Activated effector memory CD4-positive, alpha-beta T cell treated with anti-CD3 and anti-CD28 coated beads, Interleukin-2, amount 50 U/mL, for 16 hours (primary cell): ENCODE results near the gene SEPTIN11.

ENCODE experiments used
- DNase-seq: peaks from one replicate; pipeline ENCODE4 v3.0.0-alpha.2; 2020

Gene SEPTIN11

DNA sequence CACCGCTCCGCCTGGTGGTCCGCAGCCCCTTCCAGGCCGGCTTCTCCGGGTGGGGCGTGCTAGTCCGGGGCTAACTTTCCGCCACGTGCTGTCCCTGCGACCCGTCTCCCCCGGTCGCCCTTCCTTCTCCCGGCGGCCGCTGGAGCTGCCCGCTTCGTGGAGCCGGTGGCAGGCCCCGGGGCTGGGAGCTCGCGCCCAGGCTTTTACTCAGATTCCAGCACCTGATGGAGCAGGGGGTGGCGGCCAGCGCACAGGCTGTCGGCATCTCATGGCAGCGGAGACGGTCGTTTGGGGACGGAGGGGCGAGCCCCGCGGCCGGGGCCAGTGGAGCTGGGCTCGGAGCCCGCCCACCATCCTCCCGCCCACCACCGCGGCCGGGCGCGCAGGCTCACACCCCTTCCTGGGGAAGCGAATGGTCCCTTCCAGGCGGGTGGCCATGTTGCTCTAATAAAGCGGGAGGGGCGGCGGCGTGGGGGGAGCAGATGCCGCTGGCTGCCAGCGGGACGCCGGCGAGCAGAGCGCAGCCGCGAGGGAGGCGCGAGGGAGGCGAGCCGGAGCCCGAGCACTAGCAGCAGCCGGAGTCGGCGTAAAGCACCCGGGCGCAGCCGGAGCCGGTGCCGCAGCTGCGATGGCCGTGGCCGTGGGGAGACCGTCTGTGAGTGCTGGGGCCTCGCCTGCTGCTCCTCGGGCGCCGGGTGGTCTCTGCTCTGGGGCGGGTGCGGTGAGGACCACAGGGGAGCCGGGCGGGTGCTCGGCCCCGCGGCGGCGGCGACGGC, at the start of gene SEPTIN11:
Gene SEPTIN11 (plus strand): TSS at position 477 of the 776 bp plus-strand sequence. CDS start 152 bp downstream, at position 629.
- DNase-seq = peak; percentile 94

- DNase-seq = no peak
These were observed 47.2 kb upstream of the SEPTIN11 start for GRCh38 chr4:76902233-76902890.

DNA sequence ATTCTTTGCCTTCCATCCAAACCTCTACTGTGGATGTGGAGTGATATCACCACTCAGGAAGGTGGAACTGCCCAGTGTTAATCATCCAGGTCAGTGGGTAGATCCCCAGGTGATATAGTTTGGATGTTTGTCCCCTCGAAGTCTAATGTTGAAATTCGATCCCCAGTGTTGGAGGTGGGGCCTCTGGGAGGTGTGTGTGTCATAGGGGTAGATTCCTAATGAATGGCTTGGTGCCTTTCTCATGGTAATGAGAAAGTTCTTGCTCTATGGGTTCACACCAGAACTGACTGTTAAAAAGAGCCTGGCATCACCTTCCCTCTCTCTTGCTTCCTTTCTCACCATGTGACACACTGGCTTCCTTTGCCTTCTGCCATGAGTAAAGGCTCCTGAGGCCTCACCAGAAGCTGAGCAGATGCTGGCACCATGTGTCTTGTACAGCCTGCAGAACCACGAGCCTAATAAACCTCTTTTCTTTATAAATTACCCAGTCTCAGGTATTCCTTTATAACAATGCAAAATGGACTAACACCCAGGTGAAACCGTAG, 44.8 kb upstream of the SEPTIN11 start:
- DNase-seq = no peak

GRCh38 chr4:76905521-76905920, 44.0 kb upstream of the SEPTIN11 start:
- DNase-seq = no peak

DNA sequence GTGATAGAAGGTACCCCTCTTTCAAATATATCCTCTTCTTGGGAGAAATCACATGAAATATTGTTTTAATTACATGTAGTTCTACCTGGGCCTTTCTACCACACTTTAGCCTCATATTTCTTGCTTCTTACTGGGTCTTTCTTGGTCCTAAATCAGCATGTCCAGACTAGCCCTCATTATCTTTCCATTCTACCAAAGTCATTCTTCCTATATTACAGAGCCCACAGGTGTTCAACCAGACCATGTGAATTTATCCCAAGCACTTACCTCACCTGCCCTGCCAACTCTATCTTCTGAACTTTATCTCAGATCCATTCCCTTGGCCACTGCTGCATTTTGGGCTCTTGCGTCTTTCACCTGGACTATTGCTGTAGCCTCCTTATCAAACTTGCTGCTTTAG, 39.8 kb upstream of the SEPTIN11 start:
- DNase-seq = no peak

GRCh38 chr4:76920715-76921114, 28.8 kb upstream of the SEPTIN11 start:
- no peak for DNase-seq

GRCh38 chr4:76923619-76924357, 25.8 kb upstream of the SEPTIN11 start:
- no peak for DNase-seq

- no peak for DNase-seq
These were observed 22.7 kb upstream of the SEPTIN11 start for GRCh38 chr4:76926841-76927240.

DNA sequence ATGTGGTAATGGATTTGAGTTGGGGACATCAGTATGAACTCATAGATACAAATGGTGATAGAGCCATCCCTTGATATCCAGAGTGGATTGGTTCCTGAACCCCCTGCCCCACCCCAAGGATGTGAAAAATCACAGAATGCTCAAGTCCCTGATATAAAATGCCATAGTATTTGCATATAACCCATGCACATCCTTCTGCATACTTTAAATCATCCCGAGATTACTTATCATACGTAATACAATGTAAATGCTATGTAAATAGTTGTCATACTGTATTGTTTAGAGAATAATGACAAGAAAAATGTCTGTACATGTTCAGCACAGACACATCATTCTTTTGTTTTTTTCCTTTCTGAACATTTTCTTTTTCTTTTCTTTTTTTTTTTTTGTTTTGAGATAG, 18.9 kb upstream of the SEPTIN11 start:
- DNase-seq = no peak

DNA sequence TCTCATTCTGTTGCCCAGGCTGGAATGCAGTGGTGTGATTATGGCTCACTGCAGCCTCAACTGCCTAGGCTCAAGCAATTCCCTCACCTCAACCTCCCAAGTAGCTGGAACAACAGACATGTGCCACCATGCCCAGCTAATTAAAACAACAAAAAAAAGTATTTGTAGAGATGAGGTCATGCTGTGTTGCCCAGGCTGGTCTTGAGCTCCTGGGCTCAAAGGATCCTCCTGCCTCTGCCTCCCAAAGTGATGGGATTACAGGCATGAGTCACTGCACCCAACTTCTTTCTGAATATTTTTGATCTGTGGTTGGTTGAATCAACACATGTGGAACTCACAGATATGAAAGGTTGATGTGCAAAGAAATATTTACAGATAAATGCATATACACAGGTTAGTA, 18.5 kb upstream of the SEPTIN11 start:
- no peak for DNase-seq

DNA sequence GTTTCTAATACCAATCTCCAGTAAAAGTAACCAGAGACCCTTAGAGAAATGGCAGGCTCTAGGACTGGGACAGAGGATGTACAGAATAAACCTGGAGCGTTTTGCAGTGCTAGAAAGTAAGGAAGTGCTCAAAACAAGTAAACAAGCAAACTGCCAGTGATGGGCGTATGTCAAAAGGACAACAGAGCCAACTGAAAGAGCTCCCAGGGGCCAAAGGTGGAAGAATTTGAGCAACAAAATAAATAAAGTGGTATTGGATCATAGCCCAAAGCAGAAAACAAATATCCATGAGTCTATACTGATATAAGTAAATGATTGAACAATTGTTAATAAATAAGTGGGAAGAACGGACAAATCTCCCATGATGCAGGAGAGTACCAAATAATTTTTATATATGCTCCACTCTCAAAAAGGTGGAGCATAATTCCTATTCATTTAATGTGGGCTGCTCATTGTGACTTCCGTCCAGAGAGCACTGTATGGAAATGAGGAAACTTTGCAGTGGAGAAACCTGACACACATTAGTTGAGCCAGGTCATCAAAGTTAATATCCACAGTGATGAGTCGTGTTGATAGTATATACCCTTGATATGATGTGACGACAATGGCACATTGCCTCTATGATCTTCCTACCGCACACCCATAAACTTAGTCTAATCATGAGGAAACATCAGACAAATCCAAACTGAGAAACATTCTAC, 17.8 kb upstream of the SEPTIN11 start:
- DNase-seq = no peak

GRCh38 chr4:76939184-76939583, 10.4 kb upstream of the SEPTIN11 start:
- no peak for DNase-seq

- DNase-seq = no peak
These were observed 6.4 kb upstream of the SEPTIN11 start for GRCh38 chr4:76943129-76943620.

GRCh38 chr4:76943790-76944189, 5.8 kb upstream of the SEPTIN11 start:
- DNase-seq = no peak

GRCh38 chr4:76947369-76947768, 2.2 kb upstream of the SEPTIN11 start:
- DNase-seq = no peak

DNA sequence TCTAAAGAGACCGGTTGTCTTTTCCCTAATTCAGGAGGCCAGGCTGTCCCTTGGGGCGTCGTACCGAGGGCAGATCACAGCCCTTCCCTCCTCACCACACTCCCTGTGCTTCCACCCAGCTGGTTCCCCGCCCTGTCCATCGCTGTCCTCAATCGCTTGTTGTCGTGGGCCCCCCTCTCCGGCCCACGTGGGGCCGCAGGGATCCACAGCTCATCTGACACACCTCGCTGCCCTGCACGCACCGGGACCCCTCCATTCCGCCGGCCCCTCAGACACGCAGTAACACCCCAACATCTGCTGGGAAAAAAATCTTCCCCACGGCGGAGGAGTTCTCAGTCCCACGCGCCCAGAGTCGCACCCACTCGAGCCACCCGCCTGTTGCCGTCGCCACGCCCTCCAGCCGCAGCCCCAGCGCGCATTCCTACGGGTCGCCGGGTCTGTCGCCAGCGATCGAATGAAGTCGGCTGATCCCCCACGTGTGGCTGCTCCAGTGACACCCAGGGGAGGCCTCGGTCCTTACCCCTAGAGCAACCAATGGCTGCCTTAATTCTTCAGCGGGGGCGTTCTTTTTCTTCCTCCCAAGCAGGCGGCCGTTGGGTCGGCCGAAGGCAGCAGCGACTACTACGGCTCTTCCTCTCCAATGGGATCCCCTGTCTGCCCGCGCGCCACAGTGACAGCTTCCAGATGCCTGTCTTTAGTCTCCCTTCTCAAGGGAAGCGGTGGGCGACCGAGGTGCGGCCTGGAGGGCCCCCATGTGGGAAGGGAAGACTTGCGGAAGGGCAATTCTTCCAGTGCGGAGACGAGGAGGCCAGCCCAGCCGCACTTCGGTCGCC, 893 bp upstream of the SEPTIN11 start:
- peak; percentile 86 for DNase-seq

GRCh38 chr4:76950052-76950955, 752 bp downstream of the SEPTIN11 start:
- peak; percentile 83 for DNase-seq

GRCh38 chr4:76950956-76951671, 1.6 kb downstream of the SEPTIN11 start:
- DNase-seq = no peak

GRCh38 chr4:76951672-76952010, 2.1 kb downstream of the SEPTIN11 start:
- DNase-seq = no peak

DNA sequence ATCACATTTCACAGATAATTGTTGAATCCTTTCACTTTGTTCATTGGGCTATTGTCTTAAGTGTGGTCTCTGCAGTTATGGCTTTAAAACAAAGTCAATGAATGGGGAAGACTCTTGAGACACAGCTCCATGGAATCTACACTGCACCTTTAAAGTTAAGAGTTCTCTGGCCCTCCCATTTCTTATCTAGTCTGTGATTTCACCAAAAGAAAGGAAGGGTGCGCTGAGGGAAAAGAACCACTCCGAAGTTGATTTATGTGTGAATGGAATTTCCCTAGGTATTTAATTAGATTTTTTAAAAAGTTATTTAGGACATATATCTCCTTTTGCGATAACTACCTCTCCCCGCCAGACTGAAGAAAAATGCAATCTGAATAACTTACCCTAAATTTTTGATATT, 2.5 kb downstream of the SEPTIN11 start:
- no peak for DNase-seq
